GM21447 (cell line): ENCODE measurements around the gene UNC5A.

ENCODE experiments used
- ATAC-seq: cut with Tn5 transposase; IDR thresholded peaks from one replicate; pipeline ENCODE4 v1.9.1; 2021; ENCODE audit not compliant: unreplicated experiment

UNC5A gene

DNA sequence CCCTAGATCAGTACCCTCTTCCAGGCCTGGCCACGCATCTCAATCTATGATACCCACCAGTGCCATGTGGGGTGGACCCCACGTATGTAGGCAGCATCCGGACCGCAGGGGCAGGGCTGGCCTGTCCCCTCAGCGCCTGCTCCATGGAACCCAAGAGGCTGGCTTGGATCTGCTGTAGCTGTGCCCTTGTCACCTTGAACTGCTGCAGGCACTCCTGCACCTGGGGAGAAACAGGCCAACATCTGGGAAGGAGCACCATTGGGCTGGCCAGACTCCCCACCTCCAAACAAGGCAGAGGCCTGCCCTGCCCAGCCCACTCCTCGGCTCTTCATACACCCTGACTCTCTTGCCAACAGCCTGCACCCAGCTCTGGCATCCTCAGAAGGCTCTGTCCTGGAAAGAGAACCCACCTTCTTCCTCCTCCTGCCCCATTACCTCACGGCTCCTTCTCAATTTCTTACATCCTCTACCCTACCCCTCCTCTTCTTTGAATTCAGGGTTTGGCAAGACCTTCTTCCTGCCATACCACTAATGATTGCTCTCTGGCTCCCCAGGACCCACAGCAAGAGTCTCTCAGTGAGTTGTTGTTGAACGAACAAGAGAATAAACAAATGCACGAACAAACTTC is 81.1 kb downstream of the UNC5A start:
- ATAC-seq = no peak

DNA sequence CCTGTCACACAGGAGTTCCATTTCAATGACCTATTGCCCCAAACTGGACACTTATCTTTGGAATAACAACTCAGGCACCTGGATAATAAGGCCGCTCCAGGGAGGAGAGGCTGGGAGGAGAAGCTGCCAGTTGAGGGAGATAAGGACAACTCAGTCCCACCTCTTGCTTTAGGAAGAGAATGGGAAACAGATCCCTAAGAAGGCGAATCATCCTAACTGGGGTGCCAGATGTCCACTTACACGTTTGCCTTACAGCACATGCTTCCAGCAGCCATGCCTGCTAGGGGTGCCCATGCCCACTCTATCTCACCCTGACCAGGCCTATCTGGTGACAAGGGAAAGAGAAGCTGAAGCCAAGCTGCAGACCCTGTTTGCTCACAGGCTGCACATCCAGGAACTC is 82.3 kb downstream of the UNC5A start:
- no peak for ATAC-seq

DNA sequence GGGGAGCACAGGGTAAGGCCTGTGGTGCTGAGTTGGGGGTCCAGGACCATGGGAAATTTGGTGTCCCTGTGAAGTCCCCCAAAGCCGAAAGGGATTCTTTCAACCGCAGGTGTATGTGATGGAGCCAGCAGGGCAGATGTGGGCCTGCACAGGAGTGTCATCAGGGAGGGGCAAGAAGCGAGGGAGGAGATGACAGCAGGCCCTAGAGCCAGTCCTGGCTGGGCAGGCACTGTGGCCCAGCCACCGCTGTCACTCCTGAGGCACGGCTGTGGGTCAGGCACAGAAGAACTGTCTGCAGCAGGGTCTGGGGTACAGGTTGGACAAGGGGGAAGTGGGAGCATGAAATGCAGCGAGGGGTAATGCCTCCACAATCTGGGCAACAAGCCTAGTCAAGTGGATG is 83.9 kb downstream of the UNC5A start:
- ATAC-seq = no peak

DNA sequence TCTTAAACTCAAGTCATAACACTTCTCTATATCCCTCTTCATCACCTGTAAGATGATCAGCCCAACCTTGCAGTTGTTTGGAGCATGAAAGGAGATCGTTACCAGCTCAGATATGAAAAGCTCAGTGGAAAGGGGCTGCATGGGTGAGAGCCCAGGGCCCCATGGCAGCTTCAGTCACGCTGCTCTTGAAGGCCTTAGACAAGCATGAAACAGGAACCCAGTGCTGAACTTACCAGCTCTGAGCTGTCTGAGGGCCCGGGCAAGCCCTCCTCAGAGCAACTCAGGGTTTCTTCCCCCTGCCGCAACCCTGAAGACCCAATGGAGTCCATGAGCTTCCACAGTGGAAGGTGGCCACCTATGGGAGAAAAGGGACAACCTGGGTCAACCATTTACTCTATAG is 85.5 kb downstream of the UNC5A start:
- no peak for ATAC-seq

DNA sequence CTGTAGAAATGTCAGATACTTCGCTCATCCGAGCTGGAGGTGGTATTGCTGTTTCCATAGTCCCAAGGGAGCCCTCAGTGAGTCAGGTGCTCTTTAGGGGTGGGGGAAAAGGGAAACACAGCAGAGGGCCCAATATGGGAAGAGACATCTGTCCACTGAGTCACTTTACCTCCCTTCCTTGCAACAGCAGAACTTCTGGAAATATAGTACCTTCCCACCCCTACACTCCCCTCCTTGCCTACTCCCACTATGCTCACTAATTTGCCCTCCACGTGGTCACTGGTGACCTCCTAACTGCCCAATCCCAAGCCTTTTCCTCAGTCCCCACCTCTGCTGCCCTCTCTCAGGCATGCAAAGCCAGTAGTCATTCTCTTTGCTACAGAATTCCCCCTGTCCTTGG is 86.9 kb downstream of the UNC5A start:
- ATAC-seq = no peak

DNA sequence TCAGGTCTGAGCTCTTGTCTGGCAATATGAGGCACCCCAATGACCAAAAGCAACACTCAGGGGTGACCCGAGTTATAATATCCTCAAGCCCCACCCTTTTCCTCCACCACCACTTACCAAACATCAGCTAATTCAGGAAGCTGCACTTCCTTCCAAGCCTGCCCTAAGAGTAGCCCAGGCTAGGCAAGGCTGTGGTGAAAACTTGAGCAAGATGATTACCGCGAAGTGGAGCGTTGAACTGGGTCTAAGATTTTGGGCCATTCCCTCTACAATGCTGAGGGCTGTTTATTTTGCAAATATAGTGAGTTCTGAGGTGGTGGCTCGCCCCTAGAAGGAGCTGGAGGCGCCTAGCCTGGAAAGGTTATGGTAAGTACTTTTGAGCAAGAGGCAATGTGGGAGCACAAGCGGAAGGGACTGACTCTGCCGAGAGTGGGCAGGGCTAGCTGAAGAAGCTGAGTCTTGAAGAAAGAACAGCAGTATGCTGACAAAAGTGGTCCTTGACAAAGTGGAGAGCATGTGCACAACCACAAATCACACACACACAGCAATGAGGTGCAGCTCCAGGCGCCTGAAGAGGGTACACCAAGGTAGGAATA is 89.0 kb downstream of the UNC5A start, which contains the start of gene HK3:
Gene HK3, minus strand, starts transcription at position 51 of the 596 bp plus-strand sequence. CDS start 3,187 bp downstream, outside the sequence.
- no peak for ATAC-seq

DNA sequence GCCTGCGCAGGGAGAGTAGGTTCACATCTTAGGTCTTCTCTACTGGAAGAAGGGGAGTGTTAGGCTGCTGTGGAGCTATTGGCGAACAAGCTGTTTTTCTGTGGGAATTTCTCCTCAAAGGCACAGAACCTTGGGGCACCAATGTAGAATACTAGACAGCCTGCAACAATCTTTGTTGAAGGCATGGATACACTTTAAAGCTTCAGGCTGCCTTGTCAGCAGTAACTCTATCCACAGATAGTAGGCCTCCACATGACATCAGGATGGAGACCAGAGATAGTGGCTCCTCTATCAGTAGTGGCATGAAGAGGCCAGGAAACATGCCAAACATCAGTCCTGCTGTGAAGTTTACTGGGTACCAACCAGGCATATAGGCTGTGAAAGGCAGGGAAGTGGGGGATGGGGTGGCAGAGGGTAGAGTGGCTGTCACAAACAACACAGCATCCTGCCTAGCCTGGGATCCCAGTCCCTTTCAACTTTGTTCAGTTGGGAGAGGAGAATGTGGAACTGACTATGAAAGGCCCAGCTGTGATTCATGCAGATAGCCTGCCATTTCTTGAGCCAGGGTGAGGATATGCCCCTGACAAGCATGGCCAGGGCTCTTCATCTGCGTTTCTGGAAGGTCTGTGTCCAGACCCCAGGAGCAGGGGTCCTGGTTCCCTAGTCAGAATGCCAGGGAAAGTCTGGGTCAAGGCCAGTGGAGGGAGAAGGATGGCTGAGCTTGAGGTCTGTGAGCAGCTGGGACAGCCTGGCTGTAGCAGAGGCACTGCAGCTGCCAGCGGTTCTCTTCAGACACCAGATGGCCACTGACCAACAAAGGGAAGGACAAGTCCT is 89.8 kb downstream of the UNC5A start:
- no peak for ATAC-seq

DNA sequence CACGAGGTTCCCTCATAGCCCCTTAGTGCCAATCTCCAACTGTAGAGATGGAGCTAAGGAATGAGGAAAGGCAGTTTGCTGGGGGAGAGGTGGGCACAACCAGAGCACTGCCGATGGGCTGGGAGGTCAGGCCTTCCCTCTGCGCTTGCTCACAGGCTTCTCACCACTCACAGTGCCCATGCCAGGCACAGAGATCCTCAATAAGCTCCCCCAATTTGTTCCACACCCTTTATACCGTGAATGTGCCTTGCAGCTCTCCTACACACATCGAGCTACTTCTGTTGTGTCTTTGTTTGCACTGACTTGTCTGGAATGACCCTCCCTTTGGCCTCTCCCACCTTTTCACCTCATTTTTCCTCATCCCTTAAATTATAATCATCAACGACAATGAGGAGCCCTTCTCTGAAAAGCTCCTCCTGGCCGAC is 90.4 kb downstream of the UNC5A start:
- ATAC-seq = no peak

DNA sequence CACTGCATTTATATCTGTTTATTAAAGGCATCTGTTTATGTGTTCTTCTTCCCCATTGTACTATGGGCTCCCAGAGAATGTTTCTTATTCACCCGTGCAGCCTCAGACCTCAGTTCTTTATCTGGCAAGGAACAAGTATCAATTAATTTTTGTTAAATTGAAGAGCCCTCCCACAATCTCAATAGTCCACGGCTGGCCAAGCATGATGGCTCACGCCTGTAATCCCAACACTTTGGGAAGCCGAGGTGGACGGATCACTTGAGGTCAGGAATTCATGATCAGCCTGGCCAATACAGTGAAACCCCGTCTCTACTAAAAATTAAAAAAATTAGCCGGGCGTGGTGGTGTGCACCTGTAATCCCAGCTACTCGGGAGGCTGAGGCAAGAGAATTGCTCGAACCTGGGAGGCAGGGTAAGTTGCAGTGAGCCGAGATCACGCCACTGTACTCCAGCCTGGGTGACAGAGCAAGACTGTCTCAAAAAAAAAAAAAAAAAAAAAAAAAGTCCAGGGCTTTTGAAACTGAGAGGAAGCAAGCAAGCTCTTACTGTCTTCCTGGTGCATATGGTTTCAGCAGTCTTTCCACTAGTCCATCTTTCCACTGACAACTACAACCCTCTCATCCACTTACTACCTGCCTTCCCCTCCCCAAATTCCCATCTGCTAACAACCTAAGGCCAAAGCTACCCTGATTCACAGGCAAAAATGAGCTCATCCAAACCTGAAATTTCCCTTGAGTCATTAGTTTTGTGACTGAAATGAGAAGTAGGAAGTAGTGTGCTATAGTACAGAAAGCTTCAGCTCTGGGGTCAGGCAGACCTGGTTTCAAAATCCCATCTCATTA is 91.1 kb downstream of the UNC5A start:
- peak; percentile 63 for ATAC-seq

DNA sequence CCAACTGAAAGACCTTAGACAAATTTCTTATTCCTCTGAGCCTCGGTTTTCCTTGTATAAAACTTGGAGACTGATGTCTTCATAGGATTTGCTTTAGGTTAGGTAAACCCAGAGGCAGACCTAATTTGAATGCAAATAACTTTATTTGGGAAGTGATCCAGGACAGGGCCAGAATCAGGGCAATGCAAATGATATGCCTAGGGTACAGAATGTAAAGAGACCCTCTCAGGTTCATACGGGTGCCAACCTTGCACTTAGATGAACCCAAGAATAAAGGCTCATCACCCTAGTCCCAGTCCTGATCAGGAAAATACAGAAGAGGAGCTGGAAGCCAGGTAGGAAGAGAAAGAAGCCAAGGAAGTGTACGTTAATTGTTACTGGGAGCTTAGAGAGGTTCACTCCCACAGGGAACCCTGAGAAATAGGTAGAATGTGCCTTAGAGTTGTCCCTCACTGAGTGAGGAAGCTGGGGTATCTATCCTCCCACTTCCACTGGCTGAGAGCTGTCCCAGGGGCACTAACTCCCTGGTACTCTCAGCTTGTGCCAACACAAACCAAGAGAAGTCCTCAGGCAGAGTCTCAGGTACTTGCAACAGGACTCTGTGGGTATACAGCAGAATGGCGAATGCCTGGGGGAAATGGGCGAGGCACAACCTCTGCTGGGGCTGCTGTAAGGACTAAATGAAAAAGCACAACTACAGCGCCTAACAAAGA is 91.9 kb downstream of the UNC5A start:
- ATAC-seq = no peak

DNA sequence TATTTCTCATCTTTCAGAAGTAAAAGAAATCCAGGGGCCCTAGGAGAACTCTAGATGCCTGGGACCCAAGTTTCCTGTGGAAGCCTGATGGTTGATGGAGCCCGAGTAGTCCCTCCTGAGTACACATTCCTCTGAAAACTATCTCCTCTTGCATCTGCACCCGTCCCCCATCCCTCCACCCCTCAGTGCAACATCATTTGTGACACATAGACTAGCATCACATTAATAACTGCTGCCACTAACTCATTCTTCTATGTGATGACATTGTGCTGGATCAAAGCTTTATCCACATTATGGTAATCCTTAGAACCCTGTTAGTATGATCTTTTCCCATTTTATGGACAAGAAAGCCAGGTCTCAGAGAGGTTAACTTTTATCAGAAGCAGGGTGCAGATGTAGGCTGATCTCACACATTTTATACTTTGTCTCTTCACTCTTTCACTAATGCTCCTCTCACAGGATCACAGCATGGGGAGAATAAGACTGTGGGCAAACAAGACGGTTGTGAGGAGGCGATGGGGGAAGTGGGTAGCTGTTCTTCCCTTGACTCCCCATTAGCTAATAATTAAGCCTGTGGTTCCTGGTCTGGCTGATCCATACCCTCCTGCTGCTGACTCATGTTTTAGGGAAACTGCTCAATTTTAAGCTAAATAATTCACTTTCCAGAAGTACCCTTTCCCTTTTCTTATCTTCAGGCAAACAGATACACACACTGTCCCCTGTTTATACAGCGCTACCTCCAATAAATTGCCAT is 92.7 kb downstream of the UNC5A start:
- no peak for ATAC-seq

DNA sequence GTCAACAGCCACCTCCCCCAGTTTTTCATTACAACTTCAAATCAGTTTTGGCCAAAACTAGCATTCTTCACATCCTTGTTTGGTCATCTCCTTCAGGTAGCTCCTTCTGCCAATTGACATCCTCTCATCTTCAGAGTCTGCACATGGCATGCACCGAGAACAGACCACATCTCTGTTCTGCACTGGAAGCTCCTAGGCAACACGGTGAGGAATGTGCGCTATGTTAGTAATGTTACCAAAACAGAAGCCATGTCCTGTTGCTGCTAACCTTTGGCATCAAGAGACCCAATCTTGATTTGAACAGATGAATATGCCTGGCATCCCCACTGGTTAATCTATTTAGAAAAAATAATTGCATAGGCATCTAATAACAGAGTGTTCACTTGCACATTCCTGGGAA is 93.9 kb downstream of the UNC5A start:
- no peak for ATAC-seq

DNA sequence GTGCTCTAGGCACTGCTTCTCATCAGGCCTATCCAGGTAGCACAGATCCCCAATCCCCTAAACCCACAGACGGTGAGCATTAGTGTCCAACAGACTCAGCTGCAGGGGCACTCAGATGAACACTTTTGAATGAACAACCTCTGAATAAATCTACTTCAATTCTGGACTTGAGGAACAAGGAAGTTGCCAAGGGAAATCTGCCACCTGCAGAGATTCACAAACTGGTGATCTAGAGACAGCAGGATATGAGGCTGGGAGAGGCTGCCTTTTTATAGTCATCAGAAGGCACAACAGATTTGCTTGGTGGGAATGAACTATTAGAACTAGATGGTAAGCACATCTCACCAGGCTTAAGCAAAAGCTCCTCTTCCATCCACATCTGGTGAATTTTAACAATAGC is 95.8 kb downstream of the UNC5A start:
- no peak for ATAC-seq

DNA sequence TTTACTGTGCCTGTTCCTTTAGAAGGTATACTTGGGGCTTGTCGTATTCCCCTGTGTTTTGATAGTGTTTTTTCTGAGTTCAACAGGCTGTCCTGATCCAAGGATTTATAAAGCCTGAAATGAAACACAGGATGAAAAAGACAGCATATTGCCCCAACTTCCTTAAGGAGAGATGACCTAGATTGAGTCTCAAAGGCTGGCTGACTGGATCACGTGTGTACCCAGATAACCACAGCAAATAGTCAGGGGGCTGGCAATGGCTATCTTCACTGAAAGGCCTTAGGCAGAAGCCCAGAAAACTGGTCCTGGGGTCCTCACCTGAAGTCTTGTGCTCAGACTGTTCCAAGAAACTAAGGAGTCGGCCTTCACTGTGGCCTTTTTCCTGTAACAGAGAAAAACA is 96.4 kb downstream of the UNC5A start:
- ATAC-seq = no peak

DNA sequence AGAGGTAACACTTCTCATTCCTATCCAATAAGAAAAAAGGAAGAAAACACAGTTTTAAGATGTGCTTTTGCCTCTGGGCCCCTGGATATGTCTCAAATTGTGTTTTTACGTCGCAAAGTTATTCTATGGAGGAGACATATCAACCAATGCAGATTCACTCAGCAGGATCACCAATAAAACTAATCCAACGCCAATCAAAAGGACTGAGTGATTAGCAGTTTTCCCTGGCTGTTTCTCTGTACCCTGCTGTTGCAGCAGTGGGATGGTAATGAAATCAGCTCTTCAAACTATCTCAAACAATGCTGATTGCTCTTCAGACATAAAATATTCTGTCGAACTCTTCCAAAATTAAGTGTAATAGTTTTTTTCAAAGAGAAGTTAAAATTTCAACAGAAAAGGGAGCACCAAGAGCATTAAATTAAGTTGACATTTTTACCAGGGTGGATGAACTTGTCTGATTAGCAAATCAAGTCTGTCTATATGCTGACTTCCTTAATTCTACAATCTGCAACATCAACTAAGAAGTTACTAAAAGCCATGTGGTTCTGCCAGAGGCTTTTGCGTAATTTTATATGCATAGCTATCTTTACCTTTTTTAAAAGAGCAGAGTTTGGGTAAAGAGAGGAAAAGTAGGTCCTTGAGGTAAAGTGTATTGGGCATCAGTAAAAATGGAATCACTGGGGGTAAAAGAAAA is 98.5 kb downstream of the UNC5A start:
- no peak for ATAC-seq

DNA sequence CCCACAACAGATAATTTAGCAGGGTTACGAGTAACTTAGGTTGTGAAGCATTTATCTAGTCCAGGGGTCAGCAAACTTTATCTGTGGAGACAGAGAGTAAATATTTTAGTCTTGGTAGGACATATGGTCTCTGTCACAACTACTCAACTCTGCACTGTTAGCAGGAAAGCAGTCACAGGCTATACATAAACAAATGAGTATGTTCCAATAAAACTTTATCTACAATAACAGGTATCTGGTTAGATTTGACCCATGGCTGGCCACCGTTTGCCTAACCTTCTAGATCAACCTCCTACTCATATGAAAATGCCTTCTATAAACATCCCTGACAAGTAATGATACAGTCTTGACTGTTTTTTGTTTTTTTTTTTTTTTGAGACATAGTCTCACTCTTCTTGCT is 101.8 kb downstream of the UNC5A start:
- no peak for ATAC-seq

DNA sequence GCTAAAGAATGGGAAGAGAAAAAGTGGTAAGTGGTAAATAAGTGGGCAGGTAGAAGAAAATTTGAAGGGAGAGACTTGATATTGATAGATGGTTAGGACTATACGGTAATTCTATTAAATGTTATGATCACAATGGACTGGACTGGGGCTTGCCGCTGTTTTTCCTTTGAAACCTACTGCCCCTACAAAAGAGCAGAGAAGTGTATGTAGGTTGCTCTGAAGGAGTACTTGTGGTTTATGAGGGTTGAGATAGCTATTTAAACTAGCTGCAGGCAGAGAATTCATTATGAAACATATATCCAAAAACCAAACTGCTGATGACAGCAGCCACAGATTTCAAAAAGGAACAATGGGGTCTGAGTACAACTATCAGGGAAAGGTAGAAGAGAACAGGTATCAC is 105.5 kb downstream of the UNC5A start:
- no peak for ATAC-seq

DNA sequence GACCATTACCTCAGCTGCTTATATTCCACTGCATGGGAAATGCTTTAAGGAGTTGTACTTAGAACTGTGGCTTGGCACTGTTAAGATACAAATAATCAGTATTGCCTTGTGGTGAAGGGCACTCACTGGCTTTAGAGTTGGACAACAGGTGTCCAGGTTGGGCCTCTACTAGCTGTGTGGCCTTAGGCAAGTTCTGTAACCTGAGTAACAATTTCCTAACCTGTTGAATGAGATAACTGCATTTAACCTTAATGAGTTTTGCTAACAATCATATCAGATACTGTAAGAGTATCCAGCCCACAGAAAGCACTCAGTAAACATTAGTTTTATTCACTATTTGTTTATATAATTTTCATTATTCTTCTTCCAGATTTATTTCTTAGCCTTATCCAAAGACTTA is 106.0 kb downstream of the UNC5A start:
- no peak for ATAC-seq

DNA sequence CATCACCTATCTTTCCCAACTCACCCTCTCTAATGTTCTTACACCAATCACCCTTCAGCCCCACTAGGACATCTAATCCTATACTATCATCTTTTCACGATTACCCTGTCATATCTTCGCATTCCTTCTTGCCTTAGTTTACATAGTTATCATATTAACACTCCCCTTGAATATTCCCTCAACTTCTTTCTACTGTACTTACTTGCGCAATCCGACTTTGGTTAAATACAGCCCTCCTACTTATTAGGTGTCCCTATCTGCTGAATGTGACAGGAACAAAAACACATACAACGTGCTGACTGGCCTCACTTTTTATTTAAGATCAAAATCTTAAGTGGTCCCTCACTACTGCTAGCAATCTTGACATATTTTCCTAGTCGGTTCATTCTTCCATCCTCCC is 108.3 kb downstream of the UNC5A start:
- no peak for ATAC-seq
